Loucy (cell line): ENCODE measurements around the gene PIK3CD.

Source experiments
- EZH2phosphoT487 ChIP-seq: fragments of 200-600 bp; IDR thresholded peaks from 2 replicates; pipeline ENCODE4 v1.6.1; 2018; ENCODE audit warnings: antibody characterized with exemption, mild to moderate bottlenecking, moderate library complexity, borderline replicate concordance
- TF ChIP-seq, protein P1 (sequence below): fragments of 200-600 bp; sonication (generic); conservative IDR thresholded peaks from 2 replicates; pipeline ENCODE4 v1.5.1; 2014; ENCODE audit warnings: mild to moderate bottlenecking, antibody characterized with exemption, low read length

DNA sequence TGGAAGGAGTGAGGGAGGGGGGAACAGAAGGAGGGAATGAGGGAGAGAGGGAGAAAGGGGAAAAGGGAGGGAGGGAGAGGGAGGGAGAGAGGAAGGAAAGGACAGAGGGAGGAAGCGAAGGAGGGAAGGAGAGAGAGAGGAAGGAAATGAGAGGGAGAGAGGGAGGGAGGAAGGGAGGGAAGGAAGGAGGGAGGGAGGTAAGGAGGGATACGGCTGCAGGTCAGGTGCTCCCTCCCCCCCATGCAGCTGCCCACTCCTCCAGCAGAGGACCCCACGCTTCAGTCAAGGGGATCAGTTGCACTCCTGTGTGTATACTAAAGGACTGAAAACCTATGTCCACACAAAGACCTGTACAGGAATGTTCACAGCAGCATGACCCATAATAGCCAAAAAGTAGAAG is 117.5 kb downstream of the PIK3CD start:
- TF ChIP-seq, protein P1, sequence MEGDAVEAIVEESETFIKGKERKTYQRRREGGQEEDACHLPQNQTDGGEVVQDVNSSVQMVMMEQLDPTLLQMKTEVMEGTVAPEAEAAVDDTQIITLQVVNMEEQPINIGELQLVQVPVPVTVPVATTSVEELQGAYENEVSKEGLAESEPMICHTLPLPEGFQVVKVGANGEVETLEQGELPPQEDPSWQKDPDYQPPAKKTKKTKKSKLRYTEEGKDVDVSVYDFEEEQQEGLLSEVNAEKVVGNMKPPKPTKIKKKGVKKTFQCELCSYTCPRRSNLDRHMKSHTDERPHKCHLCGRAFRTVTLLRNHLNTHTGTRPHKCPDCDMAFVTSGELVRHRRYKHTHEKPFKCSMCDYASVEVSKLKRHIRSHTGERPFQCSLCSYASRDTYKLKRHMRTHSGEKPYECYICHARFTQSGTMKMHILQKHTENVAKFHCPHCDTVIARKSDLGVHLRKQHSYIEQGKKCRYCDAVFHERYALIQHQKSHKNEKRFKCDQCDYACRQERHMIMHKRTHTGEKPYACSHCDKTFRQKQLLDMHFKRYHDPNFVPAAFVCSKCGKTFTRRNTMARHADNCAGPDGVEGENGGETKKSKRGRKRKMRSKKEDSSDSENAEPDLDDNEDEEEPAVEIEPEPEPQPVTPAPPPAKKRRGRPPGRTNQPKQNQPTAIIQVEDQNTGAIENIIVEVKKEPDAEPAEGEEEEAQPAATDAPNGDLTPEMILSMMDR: no peak
- TF ChIP-seq EZH2phosphoT487: no peak
